ENCODE measurements around the gene TGFBI.

The TGFBI gene

DNA sequence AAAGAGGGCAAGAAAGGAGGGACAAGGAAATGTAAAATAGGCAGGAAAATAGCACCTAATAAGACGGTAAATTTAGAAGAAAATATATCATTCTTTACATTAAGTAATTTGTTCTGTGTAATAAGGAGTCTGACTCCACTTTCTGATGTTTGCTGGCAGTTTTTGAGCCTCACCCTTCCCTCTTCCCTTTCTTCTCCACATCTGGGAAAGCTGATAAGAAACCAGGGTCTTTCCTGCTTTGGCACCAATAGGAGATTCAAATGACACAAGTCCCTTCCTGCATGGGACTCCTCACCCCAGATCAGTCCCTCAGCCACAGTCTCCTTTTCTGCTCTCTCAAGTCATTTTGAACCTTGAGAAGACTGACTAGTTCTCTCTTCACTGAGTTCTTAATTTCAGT is 42.8 kb upstream of the TGFBI start:
- TF ChIP-seq, protein P1, sequence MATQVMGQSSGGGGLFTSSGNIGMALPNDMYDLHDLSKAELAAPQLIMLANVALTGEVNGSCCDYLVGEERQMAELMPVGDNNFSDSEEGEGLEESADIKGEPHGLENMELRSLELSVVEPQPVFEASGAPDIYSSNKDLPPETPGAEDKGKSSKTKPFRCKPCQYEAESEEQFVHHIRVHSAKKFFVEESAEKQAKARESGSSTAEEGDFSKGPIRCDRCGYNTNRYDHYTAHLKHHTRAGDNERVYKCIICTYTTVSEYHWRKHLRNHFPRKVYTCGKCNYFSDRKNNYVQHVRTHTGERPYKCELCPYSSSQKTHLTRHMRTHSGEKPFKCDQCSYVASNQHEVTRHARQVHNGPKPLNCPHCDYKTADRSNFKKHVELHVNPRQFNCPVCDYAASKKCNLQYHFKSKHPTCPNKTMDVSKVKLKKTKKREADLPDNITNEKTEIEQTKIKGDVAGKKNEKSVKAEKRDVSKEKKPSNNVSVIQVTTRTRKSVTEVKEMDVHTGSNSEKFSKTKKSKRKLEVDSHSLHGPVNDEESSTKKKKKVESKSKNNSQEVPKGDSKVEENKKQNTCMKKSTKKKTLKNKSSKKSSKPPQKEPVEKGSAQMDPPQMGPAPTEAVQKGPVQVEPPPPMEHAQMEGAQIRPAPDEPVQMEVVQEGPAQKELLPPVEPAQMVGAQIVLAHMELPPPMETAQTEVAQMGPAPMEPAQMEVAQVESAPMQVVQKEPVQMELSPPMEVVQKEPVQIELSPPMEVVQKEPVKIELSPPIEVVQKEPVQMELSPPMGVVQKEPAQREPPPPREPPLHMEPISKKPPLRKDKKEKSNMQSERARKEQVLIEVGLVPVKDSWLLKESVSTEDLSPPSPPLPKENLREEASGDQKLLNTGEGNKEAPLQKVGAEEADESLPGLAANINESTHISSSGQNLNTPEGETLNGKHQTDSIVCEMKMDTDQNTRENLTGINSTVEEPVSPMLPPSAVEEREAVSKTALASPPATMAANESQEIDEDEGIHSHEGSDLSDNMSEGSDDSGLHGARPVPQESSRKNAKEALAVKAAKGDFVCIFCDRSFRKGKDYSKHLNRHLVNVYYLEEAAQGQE (IDR thresholded peaks at IDR 0.05; ENCODE audit: insufficient read depth in 1 of 2, low read depth in 2 of 2, low read length in 2 of 2): no peak
- TF ChIP-seq FOXP2 (optimal IDR thresholded peaks at IDR 0.05; ENCODE audit: borderline replicate concordance, extremely low read depth, extremely low read length, insufficient read depth) (no peak), SIN3A (IDR thresholded peaks at IDR 0.05; ENCODE audit: borderline replicate concordance, insufficient read depth, low read length) (no peak), TAF1 (IDR thresholded peaks at IDR 0.05; ENCODE audit: borderline replicate concordance, insufficient read depth, low read length) (no peak), POLR2AphosphoS5 (IDR thresholded peaks at IDR 0.05; ENCODE audit: low read depth, low read length) (no peak)

DNA sequence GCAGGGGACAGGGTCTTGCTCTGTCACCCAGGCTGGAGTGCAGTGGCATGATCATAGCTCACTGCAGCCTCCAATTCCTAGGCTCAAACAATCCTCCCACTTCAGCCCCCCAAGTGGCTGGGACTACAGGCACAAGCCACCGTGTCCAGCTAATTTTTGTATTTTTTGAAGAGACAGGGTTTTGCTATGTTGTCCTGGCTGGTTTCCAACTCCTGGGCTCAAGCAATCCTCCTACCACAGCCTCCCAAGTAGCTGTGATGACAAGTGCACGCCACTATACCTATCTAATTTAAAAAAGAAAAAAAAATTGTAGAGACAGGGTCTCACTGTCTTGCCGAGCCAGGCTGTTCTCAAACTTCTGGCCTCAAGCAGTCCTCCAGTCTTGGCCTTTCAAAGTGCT is 42.4 kb upstream of the TGFBI start:
- no peak for TF ChIP-seq FOXP2 (optimal IDR thresholded peaks at IDR 0.05; ENCODE audit: borderline replicate concordance, extremely low read depth, extremely low read length, insufficient read depth)
- TF ChIP-seq, protein P1 (IDR thresholded peaks at IDR 0.05; ENCODE audit: insufficient read depth in 1 of 2, low read depth in 2 of 2, low read length in 2 of 2): no peak
- TF ChIP-seq SIN3A (IDR thresholded peaks at IDR 0.05; ENCODE audit: borderline replicate concordance, insufficient read depth, low read length): no peak
- TF ChIP-seq POLR2AphosphoS5 (IDR thresholded peaks at IDR 0.05; ENCODE audit: low read depth, low read length): no peak
- no peak for TF ChIP-seq TAF1 (IDR thresholded peaks at IDR 0.05; ENCODE audit: borderline replicate concordance, insufficient read depth, low read length)

DNA sequence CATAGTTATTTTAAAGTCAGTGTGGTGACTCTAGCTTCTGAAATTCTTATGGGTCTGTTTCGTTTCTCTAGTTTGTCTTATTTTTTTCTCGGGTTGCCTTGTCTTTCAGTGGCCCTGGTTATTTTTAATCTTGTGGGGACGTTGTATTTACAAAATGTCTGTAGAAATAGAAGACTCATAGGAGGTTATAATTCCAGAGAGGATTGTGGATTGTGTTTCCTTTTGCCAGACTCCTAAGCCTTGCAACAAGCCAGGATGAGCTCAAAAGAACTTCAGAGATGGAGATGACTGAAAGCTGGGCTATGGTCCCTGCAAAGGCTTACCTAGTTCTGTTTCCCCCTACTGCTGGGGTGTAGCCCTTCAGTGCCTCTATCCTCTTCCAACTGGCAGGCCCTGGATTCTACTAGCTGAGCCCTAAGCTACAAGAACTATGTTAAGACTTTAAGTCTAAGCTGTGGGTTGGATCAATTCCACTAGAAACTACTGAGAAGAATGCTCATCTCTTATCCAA is 41.8 kb upstream of the TGFBI start:
- TF ChIP-seq, protein P1 (IDR thresholded peaks at IDR 0.05; ENCODE audit: insufficient read depth in 1 of 2, low read depth in 2 of 2, low read length in 2 of 2): no peak
- no peak for TF ChIP-seq POLR2AphosphoS5 (IDR thresholded peaks at IDR 0.05; ENCODE audit: low read depth, low read length)
- TF ChIP-seq TAF1 (IDR thresholded peaks at IDR 0.05; ENCODE audit: borderline replicate concordance, insufficient read depth, low read length): no peak
- no peak for TF ChIP-seq FOXP2 (optimal IDR thresholded peaks at IDR 0.05; ENCODE audit: borderline replicate concordance, extremely low read depth, extremely low read length, insufficient read depth)
- no peak for TF ChIP-seq SIN3A (IDR thresholded peaks at IDR 0.05; ENCODE audit: borderline replicate concordance, insufficient read depth, low read length)

DNA sequence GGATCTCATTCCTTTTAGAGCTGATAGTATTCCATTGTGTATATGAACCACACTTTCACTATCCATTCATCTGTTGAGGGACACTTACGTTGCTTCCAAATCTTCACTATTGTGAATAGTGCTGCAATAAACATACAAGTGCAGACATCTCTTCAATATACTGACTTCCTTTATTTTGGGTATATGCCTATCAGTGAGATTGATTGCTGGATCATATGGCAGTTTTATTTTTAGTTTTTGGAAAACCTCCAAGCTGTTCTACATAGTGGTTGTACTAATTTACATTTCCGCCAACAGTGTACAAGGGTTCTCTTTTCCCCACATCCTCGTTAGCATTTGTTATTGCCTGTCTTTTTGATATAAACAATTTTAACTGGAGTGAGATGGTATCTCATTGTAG is 40.2 kb upstream of the TGFBI start:
- TF ChIP-seq SIN3A (IDR thresholded peaks at IDR 0.05; ENCODE audit: borderline replicate concordance, insufficient read depth, low read length): no peak
- no peak for TF ChIP-seq POLR2AphosphoS5 (IDR thresholded peaks at IDR 0.05; ENCODE audit: low read depth, low read length)
- TF ChIP-seq FOXP2 (optimal IDR thresholded peaks at IDR 0.05; ENCODE audit: borderline replicate concordance, extremely low read depth, extremely low read length, insufficient read depth): no peak
- TF ChIP-seq, protein P1 (IDR thresholded peaks at IDR 0.05; ENCODE audit: insufficient read depth in 1 of 2, low read depth in 2 of 2, low read length in 2 of 2): no peak
- TF ChIP-seq TAF1 (IDR thresholded peaks at IDR 0.05; ENCODE audit: borderline replicate concordance, insufficient read depth, low read length): no peak

DNA sequence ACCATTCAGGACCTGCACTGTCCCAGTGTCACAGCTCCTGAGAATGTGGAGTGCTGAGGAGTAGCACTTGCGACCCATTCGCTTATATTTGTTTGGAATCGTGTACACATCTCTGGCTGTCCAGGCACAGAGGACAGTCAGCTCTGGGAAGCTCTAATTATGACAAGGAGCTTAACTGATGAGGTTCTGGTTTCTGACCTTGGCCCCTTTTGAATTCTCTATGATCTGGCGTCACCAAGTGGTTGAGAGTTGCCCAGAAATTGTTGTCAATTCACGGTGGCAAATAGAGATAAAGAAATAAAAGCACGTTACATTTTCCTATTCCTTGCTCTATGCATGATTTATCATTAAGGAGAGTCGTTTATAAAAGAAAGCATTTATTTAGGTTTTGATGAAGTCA is 39.1 kb upstream of the TGFBI start:
- TF ChIP-seq FOXP2 (optimal IDR thresholded peaks at IDR 0.05; ENCODE audit: borderline replicate concordance, extremely low read depth, extremely low read length, insufficient read depth) (no peak), TAF1 (IDR thresholded peaks at IDR 0.05; ENCODE audit: borderline replicate concordance, insufficient read depth, low read length) (no peak)
